AG04449 (cell line): ENCODE data around the gene RPS6KC1.

ENCODE experiments used
- CTCF ChIA-PET: fragments of 350-600 bp; formaldehyde crosslinking; extraction: SDS; loops from one replicate; lab custom pipeline; 2021; ENCODE audit warnings: antibody characterized with exemption; lab: Yijun Ruan, JAX
- POLR2A ChIA-PET: fragments of 400-600, 350-600 bp; formaldehyde crosslinking; extraction: SDS; loops from one replicate; lab custom pipeline; 2020; ENCODE audit warnings: antibody characterized with exemption, inconsistent platforms; lab: Yijun Ruan, JAX
- DNase-seq: peaks from one replicate; pipeline ENCODE4 v3.0.0-alpha.2; 2010; ENCODE audit warnings: low read depth, low spot score
- H3K4me3 ChIP-seq: 2 replicates; pipeline ENCODE4 v1.5.1; 2011; ENCODE audit warnings: low read depth, mild to moderate bottlenecking, control low read depth, low read length
- CTCF ChIP-seq: IDR thresholded peaks from one replicate; pipeline ENCODE4 v1.5.1; 2011; ENCODE audit warnings: mild to moderate bottlenecking, moderate library complexity, low read length, control low read depth, inconsistent platforms; ENCODE audit not compliant: insufficient read depth; ENCODE audit errors: missing control alignments

The RPS6KC1 gene

GRCh38 chr1:213083112-213083445, 32.0 kb downstream of the RPS6KC1 start:
- no peak for DNase-seq
- CTCF ChIA-PET = interaction anchor here (1.2 to 1.3 kb wide), 2 partner anchors 10 to 13 kb away, joined by 3 read pairs; no protein-coding TSS in a partner anchor
- no peak overlapping the region for H3K4me3 ChIP-seq
- TF ChIP-seq CTCF = no peak
- POLR2A ChIA-PET = no interaction called here

GRCh38 chr1:213087911-213088310, 36.9 kb downstream of the RPS6KC1 start:
- ChIA-PET CTCF (no interaction called here), POLR2A (no interaction called here)
- H3K4me3 ChIP-seq = no peak overlapping the region
- no peak for DNase-seq
- no peak for TF ChIP-seq CTCF

DNA sequence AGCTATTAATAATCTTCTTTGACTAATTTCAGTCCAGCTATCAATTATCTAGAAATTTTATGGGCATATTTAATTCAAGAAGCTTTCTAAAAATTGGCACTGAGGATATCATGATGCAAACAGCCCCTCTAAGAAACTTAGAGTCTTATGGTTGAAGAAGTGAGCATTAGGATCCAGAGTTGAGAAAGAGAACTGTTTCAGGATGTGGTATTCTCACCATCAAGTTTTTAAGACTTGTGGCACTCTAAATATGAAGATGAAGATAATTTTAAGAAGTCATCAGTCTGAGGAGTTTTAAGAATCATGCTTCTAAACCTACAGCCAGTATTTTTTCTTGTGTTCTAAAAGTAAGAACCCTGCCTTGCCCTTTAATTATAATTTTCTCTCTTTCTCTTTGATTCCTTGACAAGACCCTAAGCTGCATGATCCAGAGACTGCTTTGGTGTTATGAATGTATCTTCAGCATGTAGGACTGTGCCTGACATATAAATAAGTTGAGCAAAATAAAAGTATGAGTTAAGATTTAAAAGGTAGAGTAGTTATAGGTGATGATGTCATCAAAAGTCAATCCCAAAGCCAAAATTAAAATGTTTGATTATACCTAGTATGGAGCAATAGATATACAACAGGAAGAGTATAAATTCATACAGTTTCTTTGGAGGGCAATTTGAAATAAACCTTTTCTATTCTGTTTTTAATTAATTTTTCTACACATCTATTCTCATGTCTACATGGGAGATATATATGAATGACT, 39.1 kb downstream of the RPS6KC1 start:
- POLR2A ChIA-PET = no interaction called here
- CTCF ChIA-PET = interaction anchor here (1.0 kb wide), 1 partner anchor 10 kb away, joined by 3 read pairs; no protein-coding TSS in a partner anchor

GRCh38 chr1:213094446-213094845, 43.4 kb downstream of the RPS6KC1 start:
- no peak for TF ChIP-seq CTCF
- DNase-seq = no peak
- no peak overlapping the region for H3K4me3 ChIP-seq
- ChIA-PET CTCF (interaction anchor here (2.7 kb wide), 1 partner anchor 28 kb away, joined by 8 read pairs; no protein-coding TSS in a partner anchor), POLR2A (no interaction called here)

More for the DNA sequence above, 39.1 kb downstream of the RPS6KC1 start:
- no peak overlapping the region for H3K4me3 ChIP-seq
- DNase-seq = no peak
- TF ChIP-seq CTCF = no peak

DNA sequence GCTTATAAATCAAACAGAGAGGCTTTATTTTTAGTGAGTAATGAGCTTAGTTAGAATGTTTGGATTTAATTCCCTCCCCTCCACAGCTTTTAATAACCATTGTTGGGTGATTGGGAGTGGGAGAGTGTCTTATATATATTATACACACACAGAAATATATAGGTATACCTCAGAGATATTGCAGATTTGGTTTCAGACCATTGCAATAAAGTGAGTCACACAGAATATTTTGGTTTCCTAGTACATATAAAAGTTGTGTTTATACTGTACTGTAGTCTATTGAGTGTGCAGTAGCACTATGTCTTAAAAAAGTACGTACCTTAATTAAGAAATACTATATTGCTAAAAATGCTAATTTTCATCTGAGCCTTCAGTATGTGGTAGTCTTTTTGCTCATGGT, 44.4 kb downstream of the RPS6KC1 start:
- POLR2A ChIA-PET = no interaction called here

More for the DNA sequence above, 44.4 kb downstream of the RPS6KC1 start:
- no peak overlapping the region for H3K4me3 ChIP-seq
- DNase-seq = no peak
- no peak for TF ChIP-seq CTCF
- CTCF ChIA-PET = no interaction called here
